Lower leg skin (tissue), 4 donors: ENCODE results near the gene TMEM151A. TPM values are rescaled to one million over a fixed set of nuclear protein-coding genes. Genes with fewer than 3 reads are reported as not detected.

Experiments
- DNase-seq, 2 donors: peaks; one replicate each; pipeline ENCODE4 v3.0.0-alpha.2; 2019; ENCODE audit warnings: low spot score in 2 of 2
- H3K4me3 ChIP-seq: fragments of 200-600 bp; sonication (generic); 2 replicates; pipeline ENCODE4 v1.5.1; 2017; ENCODE audit warnings: mild to moderate bottlenecking, low read depth; ENCODE audit not compliant: poor library complexity, severe bottlenecking
- CTCF ChIP-seq, 3 donors: fragments of 450-650 bp; IDR thresholded peaks; one replicate each; pipeline ENCODE4 v1.5.1; 2016; ENCODE audit warnings: antibody characterized with exemption in 3 of 3, mild to moderate bottlenecking in 3 of 3, moderate library complexity in 2 of 3
- POLR2A ChIP-seq, 2 donors: fragments of 450-650 bp; IDR thresholded peaks; one replicate each; pipeline ENCODE4 v1.6.1; 2016 to 2017; ENCODE audit warnings: antibody characterized with exemption in 2 of 2, mild to moderate bottlenecking in 1 of 2, moderate library complexity in 1 of 2
- WGBS, 2 donors: methylation state at CpG; one replicate each; pipeline ENCODE4 v1.1.5; 2018; 5-methylcytosine and 5-hydroxymethylcytosine counted together
- intact Hi-C: fragments of 100-400 bp; cut with DNase I; formaldehyde crosslinking; loops from one replicate; pipeline ENCODE4 v1.15.0; 2023; ENCODE audit warnings: low total_unique reads
- total RNA-seq, 4 donors: library from RNA; depleted of rRNA; stranded (reverse); fragments of >200 nt; gene quantifications; one replicate each; pipeline ENCODE4 v1.1.0, GENCODE V29; 2016

Gene TMEM151A
- total RNA-seq, 4 donors from 2014 or later: not detected

GRCh38 chr11:66284526-66285078 lies 7.1 kb upstream of the TMEM151A start:
- no peak overlapping the region for H3K4me3 ChIP-seq
- no peak for DNase-seq
- 91 to 92% methylated on average over 16 of the region's 16 CpGs for WGBS, 2 donors
- intact Hi-C loops: loop anchor here (5.0 kb wide), 1 partner anchor 62 kb away; no protein-coding TSS in a partner anchor
- TF ChIP-seq CTCF (IDR thresholded peaks at IDR 0.05) (no peak), POLR2A (IDR thresholded peaks at IDR 0.05) (no peak)

GRCh38 chr11:66285250-66285947 lies 6.3 kb upstream of the TMEM151A start:
- 84% methylated on average over 12 to 13 of the region's 13 CpGs for WGBS, 2 donors

GRCh38 chr11:66286699-66287098 lies 5.0 kb upstream of the TMEM151A start:
- DNase-seq: no peak
- 84 to 85% methylated on average over 5 of the region's 5 CpGs for WGBS, 2 donors
- no peak for TF ChIP-seq POLR2A (IDR thresholded peaks at IDR 0.05)
- TF ChIP-seq CTCF (IDR thresholded peaks at IDR 0.05): no peak
- no peak overlapping the region for H3K4me3 ChIP-seq
- intact Hi-C loops: loop anchor here (5.0 kb wide), 1 partner anchor 64 kb away; no protein-coding TSS in a partner anchor

More at GRCh38 chr11:66285250-66285947, 6.3 kb upstream of the TMEM151A start:
- no peak for DNase-seq
- intact Hi-C loops: loop anchor here (5.0 kb wide), 1 partner anchor 63 kb away; no protein-coding TSS in a partner anchor
- H3K4me3 ChIP-seq: no peak overlapping the region
- TF ChIP-seq CTCF (IDR thresholded peaks at IDR 0.05) (no peak), POLR2A (IDR thresholded peaks at IDR 0.05) (no peak)

- TF ChIP-seq POLR2A (IDR thresholded peaks at IDR 0.05) (no peak), CTCF (IDR thresholded peaks at IDR 0.05) (no peak)
- H3K4me3 ChIP-seq: no peak overlapping the region
- intact Hi-C loops: loop anchor here (5.0 kb wide), 1 partner anchor 65 kb away; no protein-coding TSS in a partner anchor
- DNase-seq: no peak
- 62 to 65% methylated on average over 10 of the region's 10 CpGs for WGBS, 2 donors
Observed at GRCh38 chr11:66287211-66287888, 4.3 kb upstream of the TMEM151A start.

- DNase-seq: no peak
- TF ChIP-seq CTCF (IDR thresholded peaks at IDR 0.05): no peak
- WGBS, 2 donors: 33 to 34% methylated on average over 20 of the region's 20 CpGs
- intact Hi-C loops: loop anchor here (5.0 kb wide), 1 partner anchor 66 kb away; no protein-coding TSS in a partner anchor
- H3K4me3 ChIP-seq: peak overlapping the region; percentile 71
Observed at GRCh38 chr11:66287889-66288670, 3.6 kb upstream of the TMEM151A start.
